ENCODE data around the gene GALK1.

GALK1 gene

DNA sequence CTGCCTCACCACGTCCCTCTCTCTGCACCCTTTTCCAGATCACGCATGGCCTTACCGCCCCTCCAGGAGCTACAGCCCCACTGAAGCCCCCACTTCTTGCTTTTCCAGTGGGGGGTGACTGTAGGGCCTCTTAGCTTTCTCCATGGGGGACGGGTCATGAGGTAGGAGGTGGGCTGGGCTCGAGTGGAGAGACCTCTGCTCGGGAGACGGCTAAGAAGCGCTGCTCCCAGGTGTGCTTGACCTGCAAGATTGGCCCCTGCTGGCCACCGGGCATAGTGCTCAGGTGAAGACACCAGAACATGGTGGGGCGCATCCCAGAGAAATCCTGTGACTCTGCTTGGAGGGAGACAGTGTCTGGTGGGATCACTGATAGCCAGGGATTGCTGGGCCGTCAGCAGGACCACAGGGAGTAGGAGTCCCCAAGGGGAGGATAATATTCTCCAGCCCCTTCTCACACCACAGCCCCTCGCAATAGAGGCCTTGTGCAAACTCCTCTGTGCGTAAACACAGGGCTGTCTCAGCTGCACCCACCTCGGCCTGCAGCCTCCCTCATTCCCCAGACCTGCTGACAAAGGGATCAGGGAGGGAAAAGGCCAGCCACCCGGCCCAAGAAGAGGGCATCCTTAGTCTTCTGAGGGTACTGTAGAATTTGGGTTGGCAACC, 8.9 kb upstream of the GALK1 start:
- no peak for TF ChIP-seq CTCF (IDR thresholded peaks at IDR 0.05; ENCODE audit: control insufficient read depth, insufficient read depth, low read depth, low read length, missing control alignments)
- DNase-seq (ENCODE audit: low read depth) = no peak

GRCh38 chr17:75773121-75773807, 8.3 kb upstream of the GALK1 start:
- H3K4me3 ChIP-seq (ENCODE audit: control insufficient read depth, low read depth, low read length) = no peak overlapping the region
- DNase-seq (ENCODE audit: low read depth) = no peak
- no peak for TF ChIP-seq CTCF (IDR thresholded peaks at IDR 0.05; ENCODE audit: control insufficient read depth, insufficient read depth, low read depth, low read length, missing control alignments)

More for the DNA sequence above, 8.9 kb upstream of the GALK1 start:
- no peak overlapping the region for H3K4me3 ChIP-seq (ENCODE audit: control insufficient read depth, low read depth, low read length)

- peak; percentile 20 for TF ChIP-seq CTCF (IDR thresholded peaks at IDR 0.05; ENCODE audit: control insufficient read depth, insufficient read depth, low read depth, low read length, missing control alignments)
- no peak for DNase-seq (ENCODE audit: low read depth)
Observed at GRCh38 chr17:75771334-75772281, 6.6 kb upstream of the GALK1 start.

DNA sequence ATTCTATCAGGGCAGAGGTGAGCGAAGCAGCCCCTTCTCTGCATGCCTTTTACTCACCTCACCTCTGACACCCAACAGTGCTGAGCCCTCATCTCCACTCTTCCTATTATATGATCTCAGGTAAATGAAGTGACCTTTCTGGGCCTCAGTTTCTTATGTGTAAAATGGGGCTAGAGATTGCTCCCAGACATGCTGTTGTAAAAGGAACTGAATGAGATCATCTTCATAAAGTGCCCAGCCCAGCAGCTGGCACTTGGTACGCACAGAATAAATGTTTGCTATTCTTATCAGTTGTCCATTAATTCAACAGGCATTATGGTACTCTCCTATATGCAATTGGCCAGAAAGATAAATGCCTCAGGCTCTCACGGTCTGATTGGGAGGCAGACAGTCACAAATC, 4.5 kb upstream of the GALK1 start:
- TF ChIP-seq CTCF (IDR thresholded peaks at IDR 0.05; ENCODE audit: control insufficient read depth, insufficient read depth, low read depth, low read length, missing control alignments) = no peak
- no peak overlapping the region for H3K4me3 ChIP-seq (ENCODE audit: control insufficient read depth, low read depth, low read length)
- no peak for DNase-seq (ENCODE audit: low read depth)

More at GRCh38 chr17:75771334-75772281, 6.6 kb upstream of the GALK1 start:
- no peak overlapping the region for H3K4me3 ChIP-seq (ENCODE audit: control insufficient read depth, low read depth, low read length)

DNA sequence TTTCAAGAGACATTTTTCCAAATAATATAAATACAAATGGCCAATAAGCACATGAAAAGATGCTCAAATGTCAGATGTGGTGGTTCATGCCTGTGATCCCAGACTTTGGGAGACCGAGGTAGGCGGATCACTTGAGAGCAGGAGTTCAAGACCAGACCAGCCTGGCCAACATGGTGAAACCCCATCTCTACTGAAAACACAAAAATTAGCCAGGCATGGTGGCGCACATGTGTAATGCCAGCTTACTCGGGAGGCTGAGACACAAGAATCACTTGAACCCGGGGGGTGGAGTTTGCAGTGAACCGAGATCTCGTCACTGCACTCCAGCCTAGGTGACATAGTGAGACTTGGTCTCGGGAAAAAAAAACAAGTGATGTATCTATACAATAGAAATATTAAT, 2.9 kb upstream of the GALK1 start:
- TF ChIP-seq CTCF (IDR thresholded peaks at IDR 0.05; ENCODE audit: control insufficient read depth, insufficient read depth, low read depth, low read length, missing control alignments) = no peak
- DNase-seq (ENCODE audit: low read depth) = no peak
- H3K4me3 ChIP-seq (ENCODE audit: control insufficient read depth, low read depth, low read length) = no peak overlapping the region

GRCh38 chr17:75765981-75766380, 989 bp upstream of the GALK1 start:
- TF ChIP-seq CTCF (IDR thresholded peaks at IDR 0.05; ENCODE audit: control insufficient read depth, insufficient read depth, low read depth, low read length, missing control alignments) = no peak
- DNase-seq (ENCODE audit: low read depth) = no peak
- no peak overlapping the region for H3K4me3 ChIP-seq (ENCODE audit: control insufficient read depth, low read depth, low read length)
